ENCODE data around the gene LHPP.

GRCh38 chr10:124530215-124530665 lies 68.6 kb downstream of the LHPP start:
- TF ChIP-seq CTCF (IDR thresholded peaks at IDR 0.05; ENCODE audit: low read depth, low read length, poor library complexity, severe bottlenecking) (peak; percentile 90), EZH2phosphoT487 (IDR thresholded peaks at IDR 0.05; ENCODE audit: borderline replicate concordance, low read length) (no peak)
